Upper lobe of left lung (tissue), 6 donors: ENCODE data around the gene HOOK2. TPM values are rescaled to one million over a fixed set of nuclear protein-coding genes. Genes with fewer than 3 reads are reported as not detected.

Experiments
- ATAC-seq, 2 donors: fragments of 200-7000 bp; cut with Tn5 transposase; one replicate each; pipeline ENCODE4 v1.9.1; 2022; ENCODE audit warnings: mild to moderate bottlenecking in 2 of 2, moderate library complexity in 2 of 2; ENCODE audit not compliant: low FRiP score in 2 of 2
- DNase-seq, 2 donors: peaks; one replicate each; pipeline ENCODE4 v3.0.0-alpha.2; 2019 to 2020
- H3K27ac ChIP-seq, 4 donors: fragments of 200-600 bp; sonication (generic); one replicate each; pipeline ENCODE4 v1.5.1; 2016 to 2019
- H3K27me3 ChIP-seq, 4 donors: fragments of 200-600 bp; sonication (generic); one replicate each; pipeline ENCODE4 v1.5.1; 2017 to 2019
- H3K36me3 ChIP-seq, 4 donors: fragments of 200-600 bp; sonication (generic); one replicate each; pipeline ENCODE4 v1.5.1; 2016 to 2019
- H3K4me1 ChIP-seq, 4 donors: fragments of 200-600 bp; sonication (generic); one replicate each; pipeline ENCODE4 v1.5.1; 2018 to 2019
- H3K4me3 ChIP-seq, 4 donors: fragments of 200-600 bp; sonication (generic); one replicate each; pipeline ENCODE4 v1.5.1; 2017 to 2019; ENCODE audit warnings: mild to moderate bottlenecking in 2 of 4, moderate library complexity in 1 of 4
- H3K9me3 ChIP-seq, 4 donors: fragments of 200-600 bp; sonication (generic); one replicate each; pipeline ENCODE4 v1.5.1; 2018 to 2019
- CTCF ChIP-seq, 6 experiments: fragments of 450-650 bp in 4 of 6; fragments of 200-600 bp in 2 of 6; sonication (generic) in 2 of 6; IDR thresholded peaks; one replicate each; pipeline ENCODE4 v1.5.1; 2016 to 2019; ENCODE audit warnings: antibody characterized with exemption in 6 of 6
- EP300 ChIP-seq, 4 donors: sonication (generic); formaldehyde crosslinking; IDR thresholded peaks; one replicate each; pipeline ENCODE4 v1.5.1; 2017; ENCODE audit warnings: antibody characterized with exemption in 4 of 4, control low read depth in 2 of 4
- POLR2A ChIP-seq, 4 donors: fragments of 450-650 bp; IDR thresholded peaks; one replicate each; pipeline ENCODE4 v1.5.1; 2016 to 2017; ENCODE audit warnings: antibody characterized with exemption in 4 of 4, mild to moderate bottlenecking in 2 of 4
- POLR2AphosphoS5 ChIP-seq, 2 donors: sonication (generic); formaldehyde crosslinking; IDR thresholded peaks; one replicate each; pipeline ENCODE4 v1.5.1; 2017; ENCODE audit warnings: antibody characterized with exemption in 2 of 2
- WGBS, 2 donors: methylation state at CpG; one replicate each; pipeline ENCODE4 v1.1.5; 2017 to 2018; 5-methylcytosine and 5-hydroxymethylcytosine counted together
- total RNA-seq, 6 donors: library from RNA; depleted of rRNA in 4 of 6; stranded (reverse); fragments of >200 nt in 4 of 6; gene quantifications; one replicate each; pipeline versions ENCODE4 v1.1.0 to v1.2.1, GENCODE V29; 2016 to 2021
- donor health status: DM: no; HTN: no; CAD: no; lungs with moderate emphysema.
- donor health status: DM: no; HTN: yes; CAD: no; lungs with severe emphysema.

Gene HOOK2
- total RNA-seq, 6 donors from 2014 or later = 48.9 to 367 (median 79.6) TPM

GRCh38 chr19:12782424-12783290 is 7.3 kb upstream of the HOOK2 start:
- H3K27me3 ChIP-seq = no peaks in the 10 kb centered on the region
- H3K9me3 ChIP-seq = no peaks in the 10 kb centered on the region
- H3K27ac ChIP-seq = peak overlapping the region; percentile 96 to 100 (median 98)
- WGBS, 2 donors = 0 to 1% methylated on average over 10 to 60 of the region's 88 CpGs
- DNase-seq = peak; percentile 85 to 99
- TF ChIP-seq POLR2A (IDR thresholded peaks at IDR 0.05) (peak in 2 of 4 donors; percentile 37 to 87), EP300 (IDR thresholded peaks at IDR 0.05) (peak; percentile 92 to 97 (median 94)), CTCF (IDR thresholded peaks at IDR 0.05) (peak in 4 of 6 experiments; percentile 16 to 54 (median 37)), POLR2AphosphoS5 (IDR thresholded peaks at IDR 0.05) (peak; percentile 89 to 97)
- ATAC-seq = peak; percentile 42 to 76
- no peaks in the 10 kb centered on the region for H3K36me3 ChIP-seq
- peak overlapping the region; percentile 18 to 52 (median 45) for H3K4me3 ChIP-seq
- H3K4me1 ChIP-seq = peaks cover 74 to 85% (median 76%) of the 10 kb centered on the region in 4 donors

DNA sequence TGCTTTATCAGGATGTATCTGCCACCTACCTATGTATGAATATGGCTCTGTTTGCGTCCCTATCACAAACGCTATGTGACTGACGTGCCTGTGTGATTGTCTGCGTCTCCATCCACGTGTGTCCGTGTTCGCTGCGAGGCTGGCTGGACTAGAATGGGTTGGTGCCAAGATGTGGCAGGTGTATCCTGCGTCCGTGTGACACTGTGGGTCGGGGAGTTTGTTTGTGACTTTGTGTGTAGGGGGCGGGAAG is 6.7 kb upstream of the HOOK2 start:
- no peak for TF ChIP-seq CTCF (IDR thresholded peaks at IDR 0.05)
- TF ChIP-seq POLR2A (IDR thresholded peaks at IDR 0.05) = no peak
- TF ChIP-seq EP300 (IDR thresholded peaks at IDR 0.05) = no peak
- no peak for TF ChIP-seq POLR2AphosphoS5 (IDR thresholded peaks at IDR 0.05)
- WGBS, 2 donors = 3% methylated on average over 5 to 9 of the region's 12 CpGs
- H3K27ac ChIP-seq = peak overlapping the region; percentile 96 to 100 (median 98)
- H3K4me3 ChIP-seq = peak overlapping the region in 3 of 4 donors; percentile 44 to 52 (median 46)
- DNase-seq = peak in 1 of 2 donors; percentile 76
- no peaks in the 10 kb centered on the region for H3K36me3 ChIP-seq
- peaks cover 74 to 84% (median 76%) of the 10 kb centered on the region in 4 donors for H3K4me1 ChIP-seq
- no peaks in the 10 kb centered on the region for H3K9me3 ChIP-seq
- no peak for ATAC-seq
- no peaks in the 10 kb centered on the region for H3K27me3 ChIP-seq

DNA sequence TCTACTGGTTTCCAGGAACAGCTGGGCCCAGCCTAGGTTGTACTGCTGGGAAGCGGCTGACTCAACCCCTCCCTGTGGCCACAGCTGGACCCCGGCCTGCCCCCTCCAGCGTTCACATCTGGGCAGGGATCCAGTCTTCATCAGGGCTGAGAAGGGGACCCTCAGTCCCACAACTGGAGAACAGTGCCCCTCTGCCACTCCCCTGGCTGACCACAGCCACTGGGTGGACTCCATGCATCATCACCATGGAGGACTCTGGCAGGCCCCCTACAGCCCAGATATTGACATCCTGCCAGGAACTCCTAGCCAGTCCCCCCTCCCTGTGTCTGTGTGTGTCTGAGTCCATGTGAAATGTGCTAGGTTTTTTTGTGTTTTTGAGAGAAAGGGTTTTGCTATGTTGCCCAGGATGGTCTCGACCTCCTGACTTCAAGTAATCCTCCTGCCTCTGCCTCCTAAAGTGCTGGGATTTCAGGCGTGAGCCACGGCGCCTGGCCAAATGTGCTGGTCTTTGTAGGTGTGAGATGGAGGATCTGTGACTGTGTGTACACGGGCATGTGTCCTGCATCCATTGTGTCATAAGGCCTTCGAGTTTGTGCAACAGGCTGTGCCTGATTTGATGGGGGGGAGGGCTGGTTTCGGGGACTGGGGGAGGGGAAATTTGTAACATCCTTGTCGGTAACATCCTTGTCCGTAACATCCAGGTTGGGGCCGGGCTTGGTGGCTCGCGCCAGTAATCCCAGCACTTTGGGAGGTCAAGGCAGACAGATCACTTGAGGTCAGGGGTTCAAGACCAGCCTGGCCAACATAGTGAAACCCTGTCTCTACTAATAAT is 4.0 kb upstream of the HOOK2 start:
- H3K27ac ChIP-seq = peak overlapping the region; percentile 93 to 99 (median 97)
- peaks cover 57 to 79% (median 61%) of the 10 kb centered on the region in 4 donors for H3K4me1 ChIP-seq
- 60 to 67% methylated on average over 13 to 15 of the region's 15 CpGs for WGBS, 2 donors
- no peaks in the 10 kb centered on the region for H3K9me3 ChIP-seq
- peak; percentile 62 to 80 for DNase-seq
- no peaks in the 10 kb centered on the region for H3K36me3 ChIP-seq
- H3K4me3 ChIP-seq = peak overlapping the region in 2 of 4 donors; percentile 62 to 66
- H3K27me3 ChIP-seq = no peaks in the 10 kb centered on the region
- TF ChIP-seq EP300 (IDR thresholded peaks at IDR 0.05) (peak in 3 of 4 donors; percentile 46 to 84 (median 63)), CTCF (IDR thresholded peaks at IDR 0.05) (no peak), POLR2A (IDR thresholded peaks at IDR 0.05) (no peak), POLR2AphosphoS5 (IDR thresholded peaks at IDR 0.05) (peak; percentile 49 to 89)
- ATAC-seq = peak in 1 of 2 donors; percentile 26

GRCh38 chr19:12778905-12779161 is 3.5 kb upstream of the HOOK2 start:
- no peak for TF ChIP-seq POLR2A (IDR thresholded peaks at IDR 0.05)
- TF ChIP-seq EP300 (IDR thresholded peaks at IDR 0.05) = no peak
- TF ChIP-seq POLR2AphosphoS5 (IDR thresholded peaks at IDR 0.05) = no peak
- TF ChIP-seq CTCF (IDR thresholded peaks at IDR 0.05) = no peak
- no peak for ATAC-seq
- no peak for DNase-seq
- 40 to 60% methylated on average over 2 to 6 of the region's 6 CpGs for WGBS, 2 donors
- H3K36me3 ChIP-seq = no peaks in the 10 kb centered on the region
- H3K9me3 ChIP-seq = no peaks in the 10 kb centered on the region
- H3K27ac ChIP-seq = peak overlapping the region; percentile 93 to 99 (median 97)
- H3K4me3 ChIP-seq = peak overlapping the region in 3 of 4 donors; percentile 54 to 66 (median 62)
- H3K27me3 ChIP-seq = no peaks in the 10 kb centered on the region
- peaks cover 51 to 76% (median 56%) of the 10 kb centered on the region in 4 donors for H3K4me1 ChIP-seq
